GM23338 (cell line): ENCODE measurements around the gene SNAI1. TPM values are rescaled to one million over a fixed set of nuclear protein-coding genes. Genes with fewer than 3 reads are reported as not detected.

Experiments
- ATAC-seq: fragments of 200-7000 bp; cut with Tn5 transposase; 3 replicates; pipeline ENCODE4 v1.9.1; 2020
- DNase-seq: peaks from one replicate; pipeline ENCODE4 v3.0.0-alpha.2; 2015; ENCODE audit warnings: low spot score
- H2AFZ ChIP-seq: fragments of 200-600 bp; sonication (generic); 2 replicates; pipeline ENCODE4 v1.8.0; 2016; ENCODE audit warnings: antibody characterized with exemption, mild to moderate bottlenecking, moderate library complexity
- H3F3A ChIP-seq: fragments of 200-600 bp; sonication (generic); replicated peaks from 2 replicates; pipeline ENCODE4 v1.8.0; 2017; ENCODE audit warnings: antibody characterized with exemption, mixed run types, low read depth
- H3K27ac ChIP-seq: fragments of 200-600 bp; sonication (generic); 2 replicates; pipeline ENCODE4 v1.6.1; 2016; ENCODE audit warnings: low read depth
- H3K27me3 ChIP-seq: fragments of 200-600 bp; sonication (generic); 2 replicates; pipeline ENCODE4 v1.8.0; 2016; ENCODE audit warnings: mild to moderate bottlenecking, mixed run types, moderate library complexity; ENCODE audit not compliant: insufficient read depth
- H3K36me3 ChIP-seq: fragments of 200-600 bp; sonication (generic); 2 replicates; pipeline ENCODE4 v1.8.0; 2016; ENCODE audit warnings: mild to moderate bottlenecking; ENCODE audit not compliant: insufficient read depth
- H3K4me1 ChIP-seq: fragments of 200-600 bp; sonication (generic); 2 replicates; pipeline ENCODE4 v1.8.0; 2016; ENCODE audit warnings: mild to moderate bottlenecking, moderate library complexity; ENCODE audit not compliant: insufficient read depth
- H3K4me2 ChIP-seq: fragments of 200-600 bp; sonication (generic); 2 replicates; pipeline ENCODE4 v1.7.1; 2017; ENCODE audit warnings: mixed run types
- H3K4me3 ChIP-seq: fragments of 200-600 bp; sonication (generic); 2 replicates; pipeline ENCODE4 v1.6.1; 2016; ENCODE audit warnings: mixed run types
- H3K79me2 ChIP-seq: fragments of 200-600 bp; sonication (generic); replicated peaks from 2 replicates; pipeline ENCODE4 v1.8.0; 2017; ENCODE audit warnings: mild to moderate bottlenecking; ENCODE audit not compliant: insufficient read depth
- H3K9me2 ChIP-seq: fragments of 200-600 bp; sonication (generic); 2 replicates; pipeline ENCODE4 v1.8.0; 2017; ENCODE audit not compliant: insufficient read depth
- H4K20me1 ChIP-seq: fragments of 200-600 bp; sonication (generic); replicated peaks from 2 replicates; pipeline ENCODE4 v1.8.0; 2017; ENCODE audit warnings: mild to moderate bottlenecking; ENCODE audit not compliant: insufficient read depth
- H3K27ac Mint-ChIP-seq: 2 replicates; pipeline ENCODE4 v1.8.0; 2020; ENCODE audit warnings: inconsistent platforms, mild to moderate bottlenecking, moderate library complexity, mixed read lengths
- H3K27me3 Mint-ChIP-seq: 3 replicates; pipeline ENCODE4 v1.8.0; 2022; ENCODE audit warnings: low read depth, mild to moderate bottlenecking, moderate library complexity, mixed read lengths, inconsistent platforms; ENCODE audit not compliant: insufficient read depth, poor library complexity
- H3K36me3 Mint-ChIP-seq: 3 replicates; pipeline ENCODE4 v1.8.0; 2021; ENCODE audit warnings: low read depth, mild to moderate bottlenecking, inconsistent platforms, moderate library complexity, mixed read lengths
- H3K4me1 Mint-ChIP-seq: 3 replicates; pipeline ENCODE4 v1.8.0; 2020; ENCODE audit warnings: mild to moderate bottlenecking, inconsistent platforms, mixed read lengths
- H3K4me3 Mint-ChIP-seq: 3 replicates; pipeline ENCODE4 v1.8.0; 2021; ENCODE audit warnings: moderate library complexity, mild to moderate bottlenecking, inconsistent platforms, mixed read lengths
- H3K9me3 Mint-ChIP-seq: 3 replicates; pipeline ENCODE4 v1.8.0; 2020; ENCODE audit warnings: moderate library complexity, mild to moderate bottlenecking, inconsistent platforms, mixed read lengths
- CREB1 ChIP-seq: fragments of 250-450 bp; sonication (Bioruptor Pico); IDR thresholded peaks from 2 replicates; pipeline ENCODE4 v1.5.0; 2020; ENCODE audit warnings: low read depth, mild to moderate bottlenecking, moderate library complexity
- CTCF ChIP-seq, 2 experiments: fragments of 200-600 bp in 1 of 2; sonication (generic) in 1 of 2; conservative IDR thresholded peaks; 2 replicates each; pipeline versions ENCODE4 v1.5.1 to v1.6.1; 2016 to 2017; ENCODE audit warnings: antibody characterized with exemption in 2 of 2, low read depth in 2 of 2, mild to moderate bottlenecking in 2 of 2, moderate library complexity in 1 of 2
- ETS1 ChIP-seq: IDR thresholded peaks from 2 replicates; pipeline ENCODE4 v1.6.1; 2016; ENCODE audit warnings: antibody characterized with exemption
- EZH2 ChIP-seq: fragments of 200-600 bp; sonication (generic); IDR thresholded peaks from one replicate; pipeline ENCODE4 v1.8.0; 2017; ENCODE audit warnings: antibody characterized with exemption, mild to moderate bottlenecking, low read depth; ENCODE audit not compliant: unreplicated experiment
- EZH2phosphoT487 ChIP-seq: fragments of 200-600 bp; sonication (generic); IDR thresholded peaks from one replicate; pipeline ENCODE4 v1.8.1; 2018; ENCODE audit warnings: antibody characterized with exemption; ENCODE audit not compliant: unreplicated experiment
- JUNB ChIP-seq: IDR thresholded peaks from one replicate; pipeline ENCODE4 v1.6.1; 2016; ENCODE audit warnings: antibody characterized with exemption; ENCODE audit not compliant: unreplicated experiment
- NANOG ChIP-seq: IDR thresholded peaks from 2 replicates; pipeline ENCODE4 v1.6.1; 2016; ENCODE audit warnings: antibody characterized with exemption, borderline replicate concordance
- POLR2AphosphoS5 ChIP-seq: IDR thresholded peaks from 2 replicates; pipeline ENCODE4 v1.6.1; 2016; ENCODE audit warnings: antibody characterized with exemption, low read depth
- REST ChIP-seq: IDR thresholded peaks from one replicate; pipeline ENCODE4 v1.6.1; 2018; ENCODE audit warnings: antibody characterized with exemption; ENCODE audit not compliant: unreplicated experiment
- STAT1 ChIP-seq: IDR thresholded peaks from one replicate; pipeline ENCODE4 v1.6.1; 2016; ENCODE audit warnings: antibody characterized with exemption; ENCODE audit not compliant: unreplicated experiment
- ZNF114 ChIP-seq: fragments of 250-450 bp; sonication (Bioruptor Pico); IDR thresholded peaks from 2 replicates; pipeline ENCODE4 v1.5.0; 2020; ENCODE audit warnings: mild to moderate bottlenecking, moderate library complexity
- ZNF331 ChIP-seq: fragments of 250-450 bp; sonication (Bioruptor Pico); IDR thresholded peaks from 2 replicates; pipeline ENCODE4 v1.5.0; 2020; ENCODE audit warnings: low read depth, mild to moderate bottlenecking, moderate library complexity
- ZNF462 ChIP-seq: fragments of 250-450 bp; sonication (Bioruptor Pico); IDR thresholded peaks from 2 replicates; pipeline ENCODE4 v1.5.0; 2020; ENCODE audit warnings: mild to moderate bottlenecking, moderate library complexity
- polyA plus RNA-seq: library from polyadenylated mRNA; unstranded; fragments of >200 nt; fragmentation: Nextera tagmentation; extraction: Ambion mirVana; gene quantifications from 2 replicates; pipeline ENCODE4 v1.2.1, GENCODE V29; 2016
- total RNA-seq: library from RNA; depleted of rRNA; stranded (reverse); fragments of >200 nt; shearing (Covaris generic); gene quantifications from 2 replicates; pipeline ENCODE4 v1.2.3, GENCODE V29; 2014

SNAI1 gene
- total and polyA plus RNA-seq, 2 experiments from 2014 or later = 4.2 to 8.4 TPM

- no peaks in the 10 kb centered on the region for H3K9me3 Mint-ChIP-seq
- TF ChIP-seq POLR2AphosphoS5 (no peak), ETS1 (no peak), EZH2 (no peak), JUNB (no peak), ZNF331 (no peak), CREB1 (CRISPR knock-in tag) (no peak), STAT1 (no peak), REST (no peak), ZNF462 (no peak), EZH2phosphoT487 (no peak), CTCF (conservative IDR thresholded peaks at IDR 0.05; ENCODE audit: low read depth in 2 of 2) (no peak), ZNF114 (CRISPR knock-in tag) (no peak), NANOG (no peak)
- H2AFZ ChIP-seq = no peak overlapping the region
- H3K4me3 ChIP-seq = no peak overlapping the region
- H3K79me2 ChIP-seq = peaks cover 92% of the 10 kb centered on the region
- H3K4me1 ChIP-seq = peaks cover 14% of the 10 kb centered on the region
- H4K20me1 ChIP-seq = peaks cover 57% of the 10 kb centered on the region
- ATAC-seq = no peak
- H3K4me2 ChIP-seq = no peak overlapping the region
- peaks cover 51% of the 10 kb centered on the region for H3K36me3 ChIP-seq
- no peak overlapping the region; the same call in 2 of the 3 replicates for H3K4me3 Mint-ChIP-seq
- H3K4me1 Mint-ChIP-seq = peaks cover 22% of the 10 kb centered on the region
- H3K27me3 ChIP-seq = no peaks in the 10 kb centered on the region
- peak overlapping the region; percentile 42; the same call in 1 of the 2 replicates for H3K27ac Mint-ChIP-seq
- no peak for DNase-seq
- 0 out of 2 replicates have a peak, but pooled peaks cover 6% of the 10 kb centered on the region for H3F3A ChIP-seq
- no peak overlapping the region for H3K27ac ChIP-seq
- H3K36me3 Mint-ChIP-seq = peaks cover 58% of the 10 kb centered on the region
- H3K27me3 Mint-ChIP-seq = no peaks in the 10 kb centered on the region
- no peaks in the 10 kb centered on the region for H3K9me2 ChIP-seq
Measured at GRCh38 chr20:49941456-49941855, 41.3 kb upstream of the SNAI1 start.
